Mesothelial cell of epicardium (in vitro differentiated cells): ENCODE results near the gene PPFIA3. TPM values are rescaled to one million over a fixed set of nuclear protein-coding genes. Genes with fewer than 3 reads are reported as not detected.
"Not testable (repeated sequence)": the region's sequence is repeated elsewhere in the genome, so short reads cannot be mapped to it uniquely, and the experiment has no call there.

ENCODE experiments used
- DNase-seq, 2 experiments: peaks; one replicate each; pipeline ENCODE4 v3.0.0; 2021; ENCODE audit warnings: low spot score in 2 of 2; ENCODE audit not compliant: unreplicated experiment in 2 of 2
- H3K27ac Mint-ChIP-seq: 2 replicates; pipeline ENCODE4 v1.8.0; 2021; ENCODE audit warnings: mixed read lengths
- H3K27me3 Mint-ChIP-seq: 2 replicates; pipeline ENCODE4 v1.8.0; 2021; ENCODE audit warnings: low read depth, mixed read lengths
- H3K36me3 Mint-ChIP-seq: 2 replicates; pipeline ENCODE4 v1.8.0; 2021; ENCODE audit warnings: mixed read lengths
- H3K4me1 Mint-ChIP-seq: 2 replicates; pipeline ENCODE4 v1.8.0; 2021; ENCODE audit warnings: mixed read lengths
- H3K4me3 Mint-ChIP-seq: 2 replicates; pipeline ENCODE4 v1.8.0; 2021; ENCODE audit warnings: mild to moderate bottlenecking, moderate library complexity, mixed read lengths
- H3K9me3 Mint-ChIP-seq: 2 replicates; pipeline ENCODE4 v1.8.0; 2021; ENCODE audit warnings: mixed read lengths
- CTCF ChIP-seq: fragments of 200-600 bp; sonication (generic); IDR thresholded peaks from one replicate; pipeline ENCODE4 v1.5.0; 2021; ENCODE audit warnings: antibody characterized with exemption; ENCODE audit not compliant: unreplicated experiment
- total RNA-seq: library from RNA; stranded (reverse); gene quantifications from 3 replicates; pipeline ENCODE4 v1.2.1, GENCODE V29; 2021

The PPFIA3 gene
- total RNA-seq, 1 donor from 2014 or later = 9.9 TPM

DNA sequence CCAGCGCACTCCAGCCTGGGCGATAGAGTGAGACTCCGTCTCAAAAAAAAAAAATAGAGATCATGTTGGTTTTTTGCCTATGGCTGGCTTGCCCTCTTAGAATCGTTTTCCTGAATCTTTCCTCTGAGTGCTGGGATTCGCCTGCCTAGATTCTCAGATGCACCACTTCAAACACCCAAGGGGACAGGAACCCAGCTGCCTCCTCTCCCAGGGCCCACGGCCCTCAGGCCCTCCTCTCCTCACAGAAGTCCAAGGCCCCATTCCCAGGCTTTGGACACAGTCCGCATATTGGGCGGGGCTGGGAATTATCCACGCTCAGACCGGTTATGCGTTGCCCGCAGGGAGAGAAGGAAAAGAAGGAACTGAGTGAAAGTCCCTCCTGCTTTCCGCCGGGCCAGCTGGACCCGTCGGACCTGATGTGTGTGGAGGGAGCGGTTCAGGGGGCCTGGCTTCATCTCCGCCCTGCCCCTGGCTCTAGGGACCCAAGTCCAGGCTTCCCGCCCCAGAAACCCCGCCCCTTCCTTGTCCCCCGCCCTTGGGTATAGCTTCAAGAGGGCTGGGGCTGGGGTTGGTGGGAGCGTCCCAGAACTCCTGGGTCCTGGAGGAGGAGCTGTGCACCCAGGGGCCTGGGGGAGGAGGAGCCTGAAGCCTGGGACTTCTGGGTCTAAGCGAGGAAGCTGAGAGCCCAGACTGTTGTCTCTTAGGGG lies 5.8 kb downstream of the PPFIA3 start:
- Mint-ChIP-seq H3K27ac (no peak overlapping the region), H3K27me3 (peaks cover 28% of the 10 kb centered on the region), H3K9me3 (no peaks in the 10 kb centered on the region), H3K4me3 (no peak overlapping the region), H3K36me3 (no peaks in the 10 kb centered on the region), H3K4me1 (peaks cover 17% of the 10 kb centered on the region)
- DNase-seq = no peak
- no peak for TF ChIP-seq CTCF

DNA sequence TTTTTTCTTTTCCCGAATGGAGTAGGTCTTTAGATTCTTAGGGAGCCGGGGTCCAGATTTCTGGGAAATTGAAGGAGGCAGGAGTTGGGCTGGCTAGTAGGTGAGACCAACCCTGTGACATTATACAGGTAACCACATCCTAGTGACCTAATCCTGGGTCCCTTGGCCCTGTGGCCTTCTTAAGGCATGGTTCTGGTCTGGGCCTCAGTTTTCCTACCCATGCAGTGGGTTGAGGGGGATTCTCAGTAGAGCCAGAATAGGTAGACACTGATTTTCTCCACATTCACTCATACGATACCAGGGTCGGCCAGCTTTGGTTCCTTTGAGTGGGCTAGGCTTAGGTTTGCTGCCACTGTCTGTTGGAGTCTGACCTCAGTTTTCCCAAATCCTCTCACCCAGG lies 7.2 kb downstream of the PPFIA3 start:
- no peak overlapping the region for H3K27ac Mint-ChIP-seq
- no peaks in the 10 kb centered on the region for H3K9me3 Mint-ChIP-seq
- TF ChIP-seq CTCF = no peak
- H3K36me3 Mint-ChIP-seq = no peaks in the 10 kb centered on the region
- H3K4me3 Mint-ChIP-seq = no peak overlapping the region
- no peak for DNase-seq
- H3K4me1 Mint-ChIP-seq = peaks cover 9% of the 10 kb centered on the region
- H3K27me3 Mint-ChIP-seq = peaks cover 19% of the 10 kb centered on the region

GRCh38 chr19:49127225-49127624 lies 7.9 kb downstream of the PPFIA3 start:
- DNase-seq, H3K4me3 Mint-ChIP-seq, H3K9me3 Mint-ChIP-seq, H3K27ac Mint-ChIP-seq, H3K36me3 Mint-ChIP-seq, H3K4me1 Mint-ChIP-seq: not testable (repeated sequence)
- H3K27me3 Mint-ChIP-seq = peaks cover 17% of the 10 kb centered on the region

GRCh38 chr19:49127674-49128544 lies 8.6 kb downstream of the PPFIA3 start:
- H3K4me1 Mint-ChIP-seq = peaks cover 13% of the 10 kb centered on the region
- peaks cover 14% of the 10 kb centered on the region for H3K27me3 Mint-ChIP-seq
- TF ChIP-seq CTCF = no peak
- H3K9me3 Mint-ChIP-seq = no peaks in the 10 kb centered on the region
- no peaks in the 10 kb centered on the region for H3K36me3 Mint-ChIP-seq
- peak overlapping the region; percentile 90 for H3K27ac Mint-ChIP-seq
- peak; percentile 92 to 96 for DNase-seq
- peak overlapping the region; percentile 78 for H3K4me3 Mint-ChIP-seq

DNA sequence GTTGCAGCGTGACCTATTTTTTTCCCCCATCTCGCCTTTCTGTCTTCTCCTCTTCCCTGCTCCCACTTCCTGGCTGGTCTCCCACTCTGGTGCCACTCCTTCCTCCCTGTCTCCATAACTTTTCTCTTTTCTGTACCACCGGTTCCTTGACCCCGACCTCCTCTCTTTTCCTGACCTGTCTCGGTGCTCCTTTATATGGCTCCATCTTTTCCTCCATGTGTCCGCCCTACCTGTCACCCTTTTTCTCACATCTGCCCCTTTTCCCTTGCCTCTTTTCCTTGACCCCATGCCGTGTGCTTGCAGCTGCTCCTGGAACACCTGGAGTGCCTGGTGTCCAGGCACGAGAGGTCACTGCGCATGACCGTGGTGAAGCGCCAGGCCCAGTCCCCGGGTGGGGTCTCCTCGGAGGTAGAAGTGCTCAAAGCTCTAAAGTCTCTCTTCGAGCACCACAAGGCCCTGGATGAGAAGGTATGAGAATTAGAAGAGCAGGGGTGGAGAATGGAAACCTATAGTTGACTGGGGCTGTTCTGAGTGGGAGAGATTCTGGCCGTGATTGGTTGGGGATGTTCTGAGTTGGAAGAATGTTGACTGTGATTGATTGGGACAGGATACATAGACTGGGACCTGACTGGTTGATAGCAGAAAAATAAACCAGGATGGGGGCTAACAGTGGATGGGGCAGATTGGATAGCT lies 9.3 kb downstream of the PPFIA3 start:
- no peak for TF ChIP-seq CTCF
- Mint-ChIP-seq H3K4me1 (peaks cover 17% of the 10 kb centered on the region), H3K27me3 (peaks cover 9% of the 10 kb centered on the region), H3K4me3 (peak overlapping the region; percentile 78), H3K36me3 (no peaks in the 10 kb centered on the region), H3K9me3 (no peaks in the 10 kb centered on the region), H3K27ac (peak overlapping the region; percentile 31)
- DNase-seq = no peak

DNA sequence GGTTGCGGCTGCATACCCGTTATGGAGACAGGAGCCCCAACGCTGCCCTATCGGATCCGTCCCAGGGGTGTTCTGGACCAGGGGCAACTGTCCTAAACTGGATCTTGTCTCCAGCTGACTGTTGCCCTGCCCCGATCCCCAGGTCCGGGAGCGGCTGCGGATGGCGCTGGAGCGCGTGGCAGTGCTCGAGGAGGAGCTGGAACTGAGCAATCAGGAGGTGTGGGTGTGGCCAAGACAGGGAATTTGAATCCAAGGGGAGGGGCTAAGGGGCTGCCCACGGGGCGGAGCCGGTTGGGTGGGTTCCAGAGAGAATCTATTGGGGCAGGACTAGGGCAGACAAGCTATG lies 9.9 kb downstream of the PPFIA3 start:
- H3K9me3 Mint-ChIP-seq = no peaks in the 10 kb centered on the region
- peaks cover 19% of the 10 kb centered on the region for H3K4me1 Mint-ChIP-seq
- H3K4me3 Mint-ChIP-seq = no peak overlapping the region
- peaks cover 8% of the 10 kb centered on the region for H3K27me3 Mint-ChIP-seq
- DNase-seq = no peak
- no peak for TF ChIP-seq CTCF
- H3K27ac Mint-ChIP-seq = no peak overlapping the region
- no peaks in the 10 kb centered on the region for H3K36me3 Mint-ChIP-seq
